Neutrophil (primary cell): ENCODE results near the gene TBC1D23.
"Not testable (repeated sequence)": the region's sequence is repeated elsewhere in the genome, so short reads cannot be mapped to it uniquely, and the experiment has no call there.

Experiments
- H3K27ac ChIP-seq: fragments of 200-600 bp; sonication (generic); 2 replicates; pipeline ENCODE4 v1.5.1; 2016; ENCODE audit warnings: mild to moderate bottlenecking, moderate library complexity
- H3K27me3 ChIP-seq: fragments of 200-600 bp; sonication (generic); 2 replicates; pipeline ENCODE4 v1.6.0; 2016; ENCODE audit warnings: mild to moderate bottlenecking
- H3K36me3 ChIP-seq: fragments of 200-600 bp; sonication (generic); 2 replicates; pipeline ENCODE4 v1.5.1; 2017
- H3K4me1 ChIP-seq, 2 experiments: fragments of 200-600 bp in 1 of 2; sonication (generic) in 1 of 2; 1 replicate in 1 of 2; 2 replicates in 1 of 2; pipeline versions ENCODE4 v1.5.1 to v1.6.1; 2013 to 2016; ENCODE audit warnings: low read depth in 1 of 2, low read length in 1 of 2, mild to moderate bottlenecking in 1 of 2, moderate library complexity in 1 of 2; ENCODE audit not compliant: control insufficient read depth in 1 of 2, insufficient read depth in 1 of 2
- H3K4me3 ChIP-seq, 2 experiments: fragments of 200-600 bp in 1 of 2; sonication (generic) in 1 of 2; 1 replicate in 1 of 2; 2 replicates in 1 of 2; pipeline ENCODE4 v1.5.1; 2013 to 2016; ENCODE audit warnings: low read depth in 1 of 2, low read length in 1 of 2, mild to moderate bottlenecking in 1 of 2, moderate library complexity in 1 of 2
- H3K9me3 ChIP-seq: fragments of 200-600 bp; sonication (generic); 2 replicates; pipeline ENCODE4 v1.5.1; 2016
- TF ChIP-seq, protein P1 (sequence below): fragments of 200-600 bp; sonication (generic); IDR thresholded peaks from 2 replicates; pipeline ENCODE4 v1.5.1; 2016; ENCODE audit warnings: antibody characterized with exemption

Gene TBC1D23

DNA sequence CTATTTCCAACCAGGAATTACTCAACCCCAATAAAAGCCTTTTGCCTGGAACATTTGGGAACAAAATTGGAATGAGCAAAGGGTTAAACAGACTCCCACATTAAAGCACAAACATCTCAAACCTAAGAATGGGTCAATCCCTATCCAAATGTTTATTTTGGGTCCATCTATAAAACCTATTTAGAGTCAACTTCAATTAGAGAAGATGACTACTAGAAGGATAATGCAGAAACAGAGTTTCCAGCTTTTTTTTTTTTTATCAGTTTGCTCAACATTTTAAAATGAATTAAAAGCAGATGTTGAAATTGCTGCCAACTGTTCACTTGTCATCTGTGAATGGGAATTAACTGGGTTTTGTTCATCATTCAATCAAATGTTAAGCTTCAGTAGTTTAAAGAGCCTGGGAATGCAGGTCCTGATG lies 4.1 kb upstream of the TBC1D23 start:
- no peaks in the 10 kb centered on the region for H3K27me3 ChIP-seq
- no peak overlapping the region for H3K4me3 ChIP-seq
- H3K36me3 ChIP-seq = no peaks in the 10 kb centered on the region
- TF ChIP-seq, protein P1, sequence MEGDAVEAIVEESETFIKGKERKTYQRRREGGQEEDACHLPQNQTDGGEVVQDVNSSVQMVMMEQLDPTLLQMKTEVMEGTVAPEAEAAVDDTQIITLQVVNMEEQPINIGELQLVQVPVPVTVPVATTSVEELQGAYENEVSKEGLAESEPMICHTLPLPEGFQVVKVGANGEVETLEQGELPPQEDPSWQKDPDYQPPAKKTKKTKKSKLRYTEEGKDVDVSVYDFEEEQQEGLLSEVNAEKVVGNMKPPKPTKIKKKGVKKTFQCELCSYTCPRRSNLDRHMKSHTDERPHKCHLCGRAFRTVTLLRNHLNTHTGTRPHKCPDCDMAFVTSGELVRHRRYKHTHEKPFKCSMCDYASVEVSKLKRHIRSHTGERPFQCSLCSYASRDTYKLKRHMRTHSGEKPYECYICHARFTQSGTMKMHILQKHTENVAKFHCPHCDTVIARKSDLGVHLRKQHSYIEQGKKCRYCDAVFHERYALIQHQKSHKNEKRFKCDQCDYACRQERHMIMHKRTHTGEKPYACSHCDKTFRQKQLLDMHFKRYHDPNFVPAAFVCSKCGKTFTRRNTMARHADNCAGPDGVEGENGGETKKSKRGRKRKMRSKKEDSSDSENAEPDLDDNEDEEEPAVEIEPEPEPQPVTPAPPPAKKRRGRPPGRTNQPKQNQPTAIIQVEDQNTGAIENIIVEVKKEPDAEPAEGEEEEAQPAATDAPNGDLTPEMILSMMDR = no peak
- no peak overlapping the region for H3K27ac ChIP-seq
- H3K4me1 ChIP-seq = peaks cover 15 to 21% of the 10 kb centered on the region in 2 experiments
- H3K9me3 ChIP-seq = no peaks in the 10 kb centered on the region

DNA sequence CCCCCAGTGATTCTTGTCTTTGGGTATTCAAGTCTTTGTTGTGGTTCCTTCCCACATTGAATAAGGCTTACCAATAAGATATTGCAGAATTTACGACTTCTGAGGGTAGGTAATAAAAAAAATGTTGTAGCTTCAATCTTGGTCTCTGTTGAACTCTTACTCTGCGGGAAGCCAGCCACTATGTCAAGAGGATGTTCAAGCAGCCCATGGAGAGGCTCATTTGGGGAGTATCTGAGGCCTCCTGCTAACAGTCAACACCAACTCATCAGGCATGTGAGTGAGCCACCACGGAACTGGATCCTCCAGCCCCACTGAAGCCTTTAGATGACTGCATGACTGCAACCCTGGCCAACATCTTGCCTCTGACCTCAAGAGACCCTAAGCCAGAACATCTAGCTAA lies 3.2 kb upstream of the TBC1D23 start:
- Histone ChIP-seq H3K36me3 (no peaks in the 10 kb centered on the region), H3K4me1 (peaks cover 21 to 25% of the 10 kb centered on the region in 2 experiments), H3K27me3 (no peaks in the 10 kb centered on the region), H3K9me3 (no peaks in the 10 kb centered on the region), H3K4me3 (no peak overlapping the region), H3K27ac (no peak overlapping the region)
- TF ChIP-seq, protein P1 = no peak

DNA sequence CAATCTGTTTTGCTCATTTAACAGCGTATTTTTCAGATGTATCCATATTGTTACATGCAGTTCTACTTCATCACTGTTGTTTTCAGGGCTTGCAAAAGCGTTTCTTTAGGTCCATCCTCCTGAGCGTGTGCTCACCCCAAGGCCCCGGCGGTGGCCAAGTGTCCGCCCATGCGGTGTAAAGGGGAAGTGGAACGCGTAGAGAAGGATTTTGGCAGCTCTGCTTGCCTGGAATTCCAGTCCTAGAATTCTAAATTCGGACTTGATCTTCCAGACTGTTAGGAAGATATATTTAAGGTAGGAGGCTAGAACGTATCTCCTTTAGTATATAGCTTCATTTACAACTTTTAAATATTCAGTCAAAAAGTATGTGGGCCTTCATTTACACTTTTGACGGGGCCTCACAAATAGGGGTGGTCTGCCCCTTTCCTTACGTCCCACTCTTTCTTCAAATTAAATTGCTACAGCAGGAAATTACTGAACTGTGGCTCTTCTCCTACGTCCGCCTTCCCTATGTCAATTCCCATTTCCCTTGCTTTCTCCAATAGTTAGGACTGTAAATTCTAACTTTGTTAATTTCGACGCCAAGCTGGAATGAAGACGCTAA lies 609 bp upstream of the TBC1D23 start:
- TF ChIP-seq, protein P1 = no peak
- H3K27ac ChIP-seq = peak overlapping the region; percentile 98
- H3K4me3 ChIP-seq = peak overlapping the region; percentile 90
- H3K36me3 ChIP-seq = no peaks in the 10 kb centered on the region
- H3K4me1 ChIP-seq = peaks cover 16 to 21% of the 10 kb centered on the region in 2 experiments
- no peaks in the 10 kb centered on the region for H3K27me3 ChIP-seq
- no peaks in the 10 kb centered on the region for H3K9me3 ChIP-seq

DNA sequence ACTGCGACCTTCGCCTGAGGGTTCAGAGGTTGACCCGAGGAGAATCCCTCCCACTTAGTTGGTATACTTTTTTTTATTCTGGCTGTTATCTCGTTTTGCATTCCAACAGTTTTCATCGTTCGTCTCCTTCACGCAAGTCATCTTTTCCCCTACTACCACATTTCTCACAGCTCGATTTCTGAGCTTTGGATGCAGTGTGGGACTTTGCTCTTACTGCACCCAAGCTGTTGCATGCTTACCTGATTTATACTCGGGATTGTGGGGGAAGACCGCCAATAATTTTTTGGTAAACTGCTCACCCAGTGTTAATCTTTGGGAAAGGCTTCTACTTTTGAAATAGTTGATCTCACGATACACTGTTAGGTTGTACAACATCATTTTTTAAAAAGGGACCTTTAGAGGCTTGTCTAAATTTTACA lies 702 bp downstream of the TBC1D23 start:
- TF ChIP-seq, protein P1 = no peak
- peak overlapping the region; percentile 98 for H3K27ac ChIP-seq
- peak overlapping the region; percentile 90 for H3K4me3 ChIP-seq
- H3K4me1 ChIP-seq = peaks cover 16 to 21% of the 10 kb centered on the region in 2 experiments
- no peaks in the 10 kb centered on the region for H3K9me3 ChIP-seq
- no peaks in the 10 kb centered on the region for H3K36me3 ChIP-seq
- no peaks in the 10 kb centered on the region for H3K27me3 ChIP-seq

DNA sequence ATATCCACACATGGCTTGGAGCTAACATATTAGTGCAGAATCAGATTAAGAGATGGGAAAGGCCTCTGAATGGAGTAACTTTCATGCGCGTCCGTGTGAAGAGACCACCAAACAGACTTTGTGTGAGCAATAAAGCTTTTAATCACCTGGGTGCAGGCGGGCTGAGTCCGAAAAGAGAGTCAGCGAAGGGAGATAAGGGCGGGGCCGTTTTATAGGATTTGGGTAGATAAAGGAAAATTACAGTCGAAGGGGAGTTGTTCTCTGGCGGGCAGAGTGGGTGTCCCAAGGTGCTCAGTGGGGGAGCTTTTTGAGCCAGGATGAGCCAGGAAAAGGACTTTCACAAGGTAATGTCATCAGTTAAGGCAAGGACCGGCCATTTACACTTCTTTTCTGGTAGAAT lies 2.1 kb downstream of the TBC1D23 start:
- not testable (repeated sequence) for H3K27ac ChIP-seq, H3K4me3 ChIP-seq, H3K36me3 ChIP-seq, H3K9me3 ChIP-seq, H3K27me3 ChIP-seq
- peaks cover 16 to 21% of the 10 kb centered on the region in 2 experiments for H3K4me1 ChIP-seq

DNA sequence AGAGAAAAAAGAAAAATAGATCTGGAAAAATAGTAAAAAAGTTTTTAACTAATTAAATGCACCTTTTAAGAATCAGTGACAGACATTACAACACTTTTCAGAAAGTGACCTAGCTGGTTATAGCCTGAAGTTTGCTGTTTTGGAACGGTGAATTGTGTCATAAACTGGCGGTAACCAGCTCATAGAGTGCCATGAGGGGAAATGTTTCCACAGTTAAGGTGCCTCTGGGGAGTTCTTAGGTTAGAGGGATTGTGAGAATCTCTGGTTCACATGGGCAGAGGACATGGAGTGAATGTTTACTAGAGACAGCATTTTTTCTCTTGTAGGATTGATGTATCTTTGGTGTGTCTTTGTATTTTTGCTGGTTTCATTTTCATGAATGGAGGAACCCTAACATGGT lies 2.8 kb downstream of the TBC1D23 start:
- no peaks in the 10 kb centered on the region for H3K27me3 ChIP-seq
- TF ChIP-seq, protein P1 = no peak
- H3K4me3 ChIP-seq = no peak overlapping the region
- H3K9me3 ChIP-seq = no peaks in the 10 kb centered on the region
- no peaks in the 10 kb centered on the region for H3K36me3 ChIP-seq
- H3K27ac ChIP-seq = no peak overlapping the region
- H3K4me1 ChIP-seq = peaks cover 16 to 21% of the 10 kb centered on the region in 2 experiments
